ENCODE results near the gene CA10.

CA10 gene

GRCh38 chr17:51610834-51611233 is 547.7 kb downstream of the CA10 start:
- no peak overlapping the region for H3K9ac ChIP-seq (ENCODE audit: low read length)
- no peak for DNase-seq
- no peak overlapping the region for H3K27ac ChIP-seq (ENCODE audit: low read depth, low read length)
- H2AK5ac ChIP-seq (ENCODE audit: low read length): no peak overlapping the region
- H3K79me1 ChIP-seq (ENCODE audit: low read length): no peaks in the 10 kb centered on the region
- WGBS (ENCODE audit: extremely low coverage, insufficient coverage, insufficient read length): no CpG with 5 or more reads among the region's 5 CpGs
- no peaks in the 10 kb centered on the region for H3K36me3 ChIP-seq (ENCODE audit: control insufficient read depth in 1 of 2, insufficient read depth in 2 of 2, low read length in 2 of 2)
- H3K27me3 ChIP-seq (ENCODE audit: insufficient read depth, low read length): no peaks in the 10 kb centered on the region
- no peaks in the 10 kb centered on the region for H3K79me2 ChIP-seq (ENCODE audit: control insufficient read depth, insufficient read depth, low read length, poor library complexity)
- no peak overlapping the region for H4K91ac ChIP-seq (ENCODE audit: low read depth, low read length)
- H2BK5ac ChIP-seq (ENCODE audit: low read depth, low read length, poor library complexity): no peak overlapping the region
- no peak overlapping the region for H4K12ac ChIP-seq (ENCODE audit: low read depth, low read length)
- H4K8ac ChIP-seq (ENCODE audit: low read depth, low read length): no peak overlapping the region
- H2BK120ac ChIP-seq (ENCODE audit: insufficient read depth, low read length, poor library complexity): no peak overlapping the region
- H3K9me3 ChIP-seq (ENCODE audit: insufficient read depth, low read depth, low read length): no peaks in the 10 kb centered on the region
- H3K4ac ChIP-seq (ENCODE audit: low read depth, low read length): no peak overlapping the region
- no peak overlapping the region for H3K4me3 ChIP-seq (ENCODE audit: low read depth, low read length)
- H2AFZ ChIP-seq (ENCODE audit: insufficient read depth, low read length, poor library complexity): no peak overlapping the region
- peaks cover 3 to 7% of the 10 kb centered on the region in 2 experiments for H3K4me1 ChIP-seq (ENCODE audit: control insufficient read depth in 1 of 2, insufficient read depth in 2 of 2, low read length in 2 of 2)
- no peak overlapping the region for H3K18ac ChIP-seq (ENCODE audit: low read length)
- no peak overlapping the region for H2BK12ac ChIP-seq (ENCODE audit: low read length)
- H3K23ac ChIP-seq (ENCODE audit: low read length): no peak overlapping the region
- no peak overlapping the region for H3K14ac ChIP-seq (ENCODE audit: low read length)
- H3K4me2 ChIP-seq (ENCODE audit: low read length): no peak overlapping the region

- peaks cover 3 to 7% of the 10 kb centered on the region in 2 experiments for H3K4me1 ChIP-seq (ENCODE audit: control insufficient read depth in 1 of 2, insufficient read depth in 2 of 2, low read length in 2 of 2)
- no peak overlapping the region for H2BK120ac ChIP-seq (ENCODE audit: insufficient read depth, low read length, poor library complexity)
- no peak overlapping the region for H3K4me3 ChIP-seq (ENCODE audit: low read depth, low read length)
- no CpG with 5 or more reads among the region's 4 CpGs for WGBS (ENCODE audit: extremely low coverage, insufficient coverage, insufficient read length)
- H3K4ac ChIP-seq (ENCODE audit: low read depth, low read length): no peak overlapping the region
- no peaks in the 10 kb centered on the region for H3K27me3 ChIP-seq (ENCODE audit: insufficient read depth, low read length)
- no peak for DNase-seq
- H3K4me2 ChIP-seq (ENCODE audit: low read length): no peak overlapping the region
- H3K18ac ChIP-seq (ENCODE audit: low read length): no peak overlapping the region
- H4K91ac ChIP-seq (ENCODE audit: low read depth, low read length): no peak overlapping the region
- H2BK12ac ChIP-seq (ENCODE audit: low read length): no peak overlapping the region
- no peak overlapping the region for H2BK5ac ChIP-seq (ENCODE audit: low read depth, low read length, poor library complexity)
- no peak overlapping the region for H3K23ac ChIP-seq (ENCODE audit: low read length)
- no peak overlapping the region for H3K9ac ChIP-seq (ENCODE audit: low read length)
- H3K79me2 ChIP-seq (ENCODE audit: control insufficient read depth, insufficient read depth, low read length, poor library complexity): no peaks in the 10 kb centered on the region
- H4K8ac ChIP-seq (ENCODE audit: low read depth, low read length): no peak overlapping the region
- no peak overlapping the region for H4K12ac ChIP-seq (ENCODE audit: low read depth, low read length)
- no peak overlapping the region for H3K27ac ChIP-seq (ENCODE audit: low read depth, low read length)
- no peak overlapping the region for H3K14ac ChIP-seq (ENCODE audit: low read length)
- no peak overlapping the region for H2AK5ac ChIP-seq (ENCODE audit: low read length)
- no peaks in the 10 kb centered on the region for H3K36me3 ChIP-seq (ENCODE audit: control insufficient read depth in 1 of 2, insufficient read depth in 2 of 2, low read length in 2 of 2)
- no peaks in the 10 kb centered on the region for H3K9me3 ChIP-seq (ENCODE audit: insufficient read depth, low read depth, low read length)
- H3K79me1 ChIP-seq (ENCODE audit: low read length): no peaks in the 10 kb centered on the region
- no peak overlapping the region for H2AFZ ChIP-seq (ENCODE audit: insufficient read depth, low read length, poor library complexity)
Measured at GRCh38 chr17:51610155-51610554, 548.4 kb downstream of the CA10 start.

GRCh38 chr17:51608251-51608933 is 550.1 kb downstream of the CA10 start:
- WGBS (ENCODE audit: extremely low coverage, insufficient coverage, insufficient read length): no CpG with 5 or more reads among the region's 9 CpGs
- Histone ChIP-seq H2BK12ac (ENCODE audit: low read length) (no peak overlapping the region), H2BK5ac (ENCODE audit: low read depth, low read length, poor library complexity) (no peak overlapping the region), H4K12ac (ENCODE audit: low read depth, low read length) (no peak overlapping the region), H3K23ac (ENCODE audit: low read length) (no peak overlapping the region), H3K18ac (ENCODE audit: low read length) (no peak overlapping the region), H3K79me1 (ENCODE audit: low read length) (no peaks in the 10 kb centered on the region), H4K91ac (ENCODE audit: low read depth, low read length) (no peak overlapping the region), H3K79me2 (ENCODE audit: control insufficient read depth, insufficient read depth, low read length, poor library complexity) (no peaks in the 10 kb centered on the region), H3K27ac (ENCODE audit: low read depth, low read length) (no peak overlapping the region), H2BK120ac (ENCODE audit: insufficient read depth, low read length, poor library complexity) (no peak overlapping the region), H3K27me3 (ENCODE audit: insufficient read depth, low read length) (no peaks in the 10 kb centered on the region), H3K4me1 (ENCODE audit: control insufficient read depth in 1 of 2, insufficient read depth in 2 of 2, low read length in 2 of 2) (peaks cover 3 to 7% of the 10 kb centered on the region in 2 experiments), H3K9ac (ENCODE audit: low read length) (no peak overlapping the region), H3K9me3 (ENCODE audit: insufficient read depth, low read depth, low read length) (no peaks in the 10 kb centered on the region), H3K4me3 (ENCODE audit: low read depth, low read length) (no peak overlapping the region), H2AK5ac (ENCODE audit: low read length) (no peak overlapping the region), H3K4me2 (ENCODE audit: low read length) (no peak overlapping the region), H3K14ac (ENCODE audit: low read length) (no peak overlapping the region), H3K36me3 (ENCODE audit: control insufficient read depth in 1 of 2, insufficient read depth in 2 of 2, low read length in 2 of 2) (no peaks in the 10 kb centered on the region), H3K4ac (ENCODE audit: low read depth, low read length) (no peak overlapping the region), H4K8ac (ENCODE audit: low read depth, low read length) (no peak overlapping the region), H2AFZ (ENCODE audit: insufficient read depth, low read length, poor library complexity) (no peak overlapping the region)
- DNase-seq: peak in 1 of 2 donors; percentile 15

- no peak for DNase-seq
- no peaks in the 10 kb centered on the region for H3K36me3 ChIP-seq (ENCODE audit: control insufficient read depth in 1 of 2, insufficient read depth in 2 of 2, low read length in 2 of 2)
- H2AFZ ChIP-seq (ENCODE audit: insufficient read depth, low read length, poor library complexity): no peak overlapping the region
- H2AK5ac ChIP-seq (ENCODE audit: low read length): no peak overlapping the region
- no peak overlapping the region for H2BK5ac ChIP-seq (ENCODE audit: low read depth, low read length, poor library complexity)
- no peaks in the 10 kb centered on the region for H3K9me3 ChIP-seq (ENCODE audit: insufficient read depth, low read depth, low read length)
- H4K8ac ChIP-seq (ENCODE audit: low read depth, low read length): no peak overlapping the region
- no peak overlapping the region for H3K4ac ChIP-seq (ENCODE audit: low read depth, low read length)
- H3K4me1 ChIP-seq (ENCODE audit: control insufficient read depth in 1 of 2, insufficient read depth in 2 of 2, low read length in 2 of 2): peaks cover 3 to 6% of the 10 kb centered on the region in 2 experiments
- no peak overlapping the region for H4K91ac ChIP-seq (ENCODE audit: low read depth, low read length)
- H3K4me3 ChIP-seq (ENCODE audit: low read depth, low read length): no peak overlapping the region
- no peak overlapping the region for H3K27ac ChIP-seq (ENCODE audit: low read depth, low read length)
- H3K27me3 ChIP-seq (ENCODE audit: insufficient read depth, low read length): no peaks in the 10 kb centered on the region
- H3K4me2 ChIP-seq (ENCODE audit: low read length): no peak overlapping the region
- H3K79me1 ChIP-seq (ENCODE audit: low read length): no peaks in the 10 kb centered on the region
- H2BK12ac ChIP-seq (ENCODE audit: low read length): no peak overlapping the region
- H3K18ac ChIP-seq (ENCODE audit: low read length): no peak overlapping the region
- H3K23ac ChIP-seq (ENCODE audit: low read length): no peak overlapping the region
- H3K79me2 ChIP-seq (ENCODE audit: control insufficient read depth, insufficient read depth, low read length, poor library complexity): no peaks in the 10 kb centered on the region
- H3K9ac ChIP-seq (ENCODE audit: low read length): no peak overlapping the region
- no peak overlapping the region for H4K12ac ChIP-seq (ENCODE audit: low read depth, low read length)
- no CpG with 5 or more reads among the region's 2 CpGs for WGBS (ENCODE audit: extremely low coverage, insufficient coverage, insufficient read length)
- no peak overlapping the region for H2BK120ac ChIP-seq (ENCODE audit: insufficient read depth, low read length, poor library complexity)
- H3K14ac ChIP-seq (ENCODE audit: low read length): no peak overlapping the region
Measured at GRCh38 chr17:51607512-51607911, 551.0 kb downstream of the CA10 start.

Data from trophoblast cell (in vitro differentiated cells and primary cell).